Natural killer cell (primary cell): ENCODE results near the gene SPOCD1. TPM values are rescaled to one million over a fixed set of nuclear protein-coding genes. Genes with fewer than 3 reads are reported as not detected.

Experiments used
- ATAC-seq, 3 donors: fragments of 150-1000 bp in 2 of 3; fragments of 200-7000 bp in 1 of 3; cut with Tn5 transposase; 1 replicate in 1 of 3; 2 replicates in 2 of 3; pipeline ENCODE4 v1.10.0; 2021; ENCODE audit warnings: mild to moderate bottlenecking in 2 of 3, moderate library complexity in 2 of 3
- DNase-seq, 2 donors: peaks; one replicate each; pipeline versions ENCODE4 v3.0.0 to v3.0.0-alpha.2; 2013 to 2021; ENCODE audit warnings: mixed read lengths in 1 of 2
- H3K27ac ChIP-seq: one replicate; pipeline ENCODE4 v1.5.1; 2013; ENCODE audit warnings: mild to moderate bottlenecking, low read length
- H3K27me3 ChIP-seq: one replicate; pipeline ENCODE4 v1.6.1; 2013; ENCODE audit warnings: low read length; ENCODE audit not compliant: control insufficient read depth, insufficient read depth
- H3K36me3 ChIP-seq: one replicate; pipeline ENCODE4 v1.6.1; 2013; ENCODE audit warnings: low read length; ENCODE audit not compliant: control insufficient read depth, insufficient read depth
- H3K4me1 ChIP-seq: one replicate; pipeline ENCODE4 v1.6.1; 2013; ENCODE audit warnings: low read length; ENCODE audit not compliant: control insufficient read depth, insufficient read depth
- H3K4me3 ChIP-seq: one replicate; pipeline ENCODE4 v1.5.1; 2013; ENCODE audit warnings: low read length
- H3K9me3 ChIP-seq: one replicate; pipeline ENCODE4 v1.6.1; 2013; ENCODE audit warnings: low read length; ENCODE audit not compliant: control insufficient read depth, insufficient read depth
- H3K27ac Mint-ChIP-seq, 2 donors: one replicate each; pipeline ENCODE4 v1.8.0; 2022; ENCODE audit warnings: mild to moderate bottlenecking in 2 of 2, mixed read lengths in 2 of 2, moderate library complexity in 1 of 2
- H3K27me3 Mint-ChIP-seq, 2 donors: one replicate each; pipeline ENCODE4 v1.8.0; 2022; ENCODE audit warnings: low read depth in 2 of 2, mixed read lengths in 2 of 2
- H3K36me3 Mint-ChIP-seq: one replicate; pipeline ENCODE4 v1.8.0; 2022; ENCODE audit warnings: mixed read lengths
- H3K4me1 Mint-ChIP-seq, 2 donors: one replicate each; pipeline ENCODE4 v1.8.0; 2022; ENCODE audit warnings: mixed read lengths in 2 of 2
- H3K4me3 Mint-ChIP-seq: one replicate; pipeline ENCODE4 v1.8.0; 2022; ENCODE audit warnings: mild to moderate bottlenecking, moderate library complexity, mixed read lengths
- H3K9me3 Mint-ChIP-seq, 2 donors: one replicate each; pipeline ENCODE4 v1.8.0; 2022; ENCODE audit warnings: mixed read lengths in 2 of 2
- WGBS: methylation state at CpG from one replicate; pipeline ENCODE4 v1.1.7; 2013; ENCODE audit warnings: missing lambda C conversion rate; ENCODE audit not compliant: insufficient coverage; 5-methylcytosine and 5-hydroxymethylcytosine counted together
- intact Hi-C: fragments of 100-400 bp; cut with micrococcal nuclease; formaldehyde crosslinking; loops from one replicate; pipeline ENCODE4 v1.14.2; 2022
- total RNA-seq, 4 donors: library from RNA; stranded (reverse); fragments of 120-200 nt in 1 of 4; gene quantifications; one replicate each; pipeline versions ENCODE4 v1.2.3 to v1.2.4, GENCODE V29; 2013 to 2022
- TF ChIP-seq, protein P1 (sequence below): fragments of 200-600 bp; IDR thresholded peaks from one replicate; pipeline ENCODE4 v1.8.0; 2022; ENCODE audit warnings: antibody characterized with exemption

The SPOCD1 gene
- total RNA-seq, 3 donors from 2014 or later (not counting 1 experiment from before 2014, with no cell fraction given) = 0.54 to 0.68 TPM; not detected in 1

DNA sequence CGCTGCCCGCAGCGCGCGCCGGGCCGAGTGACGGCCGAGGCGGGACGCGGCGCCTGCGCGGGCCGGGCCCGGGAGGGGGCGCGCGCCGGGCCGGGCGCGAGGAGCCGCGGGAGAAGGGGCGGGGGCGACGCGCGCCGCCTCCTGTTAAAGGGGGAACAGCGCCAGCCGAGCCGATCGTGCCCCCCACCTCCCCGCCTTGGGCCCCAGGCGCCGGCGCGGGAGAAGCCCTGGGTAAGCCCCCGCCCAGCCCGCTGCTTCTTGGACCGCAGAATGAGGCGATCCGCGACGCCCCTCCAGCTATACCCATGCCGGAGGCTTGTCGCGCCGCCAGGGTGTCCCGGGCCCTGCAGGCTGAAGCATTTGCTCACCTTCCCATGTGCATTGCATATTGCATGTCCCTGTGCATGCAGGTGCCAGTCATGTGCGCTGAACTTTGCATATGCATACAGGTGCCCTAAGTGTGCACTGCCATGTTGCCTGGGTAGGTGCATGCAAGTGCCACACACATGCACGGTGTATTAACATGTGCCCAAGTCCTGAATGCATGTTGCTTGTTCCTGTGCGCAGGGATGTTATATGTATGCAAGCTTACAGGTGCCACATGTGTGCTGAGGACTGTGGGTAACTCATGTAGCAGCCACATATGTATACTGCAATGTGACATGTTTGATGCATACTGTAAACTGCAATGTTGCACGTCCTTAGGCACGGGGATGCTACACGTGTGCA, 51.3 kb downstream of the SPOCD1 start, which contains the start of gene ADGRB2:
TSS of gene ADGRB2 (minus strand) at position 29 of the 729 bp plus-strand sequence. CDS start 7,119 bp downstream, outside the sequence.
- H3K27ac ChIP-seq = no peak within 1 kb of the TSS
- ATAC-seq = peak; percentile 22 to 35 (median 23)
- peaks cover 11% of the 10 kb centered on the region for H3K27me3 ChIP-seq
- WGBS = 6% methylated on average over 59 of the region's 59 CpGs
- peaks cover 48% of the 10 kb centered on the region for H3K4me1 ChIP-seq
- H3K9me3 ChIP-seq = no peaks in the 10 kb centered on the region
- TF ChIP-seq, protein P1, sequence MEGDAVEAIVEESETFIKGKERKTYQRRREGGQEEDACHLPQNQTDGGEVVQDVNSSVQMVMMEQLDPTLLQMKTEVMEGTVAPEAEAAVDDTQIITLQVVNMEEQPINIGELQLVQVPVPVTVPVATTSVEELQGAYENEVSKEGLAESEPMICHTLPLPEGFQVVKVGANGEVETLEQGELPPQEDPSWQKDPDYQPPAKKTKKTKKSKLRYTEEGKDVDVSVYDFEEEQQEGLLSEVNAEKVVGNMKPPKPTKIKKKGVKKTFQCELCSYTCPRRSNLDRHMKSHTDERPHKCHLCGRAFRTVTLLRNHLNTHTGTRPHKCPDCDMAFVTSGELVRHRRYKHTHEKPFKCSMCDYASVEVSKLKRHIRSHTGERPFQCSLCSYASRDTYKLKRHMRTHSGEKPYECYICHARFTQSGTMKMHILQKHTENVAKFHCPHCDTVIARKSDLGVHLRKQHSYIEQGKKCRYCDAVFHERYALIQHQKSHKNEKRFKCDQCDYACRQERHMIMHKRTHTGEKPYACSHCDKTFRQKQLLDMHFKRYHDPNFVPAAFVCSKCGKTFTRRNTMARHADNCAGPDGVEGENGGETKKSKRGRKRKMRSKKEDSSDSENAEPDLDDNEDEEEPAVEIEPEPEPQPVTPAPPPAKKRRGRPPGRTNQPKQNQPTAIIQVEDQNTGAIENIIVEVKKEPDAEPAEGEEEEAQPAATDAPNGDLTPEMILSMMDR = no peak
- Mint-ChIP-seq H3K9me3 (no peaks in the 10 kb centered on the region), H3K27ac (peak within 1 kb of the TSS in 1 of 2 donors; percentile 84), H3K4me3 (peak within 1 kb of the TSS; percentile 90), H3K4me1 (peaks cover 14 to 47% of the 10 kb centered on the region in 2 donors), H3K27me3 (peaks cover 0 to 8% of the 10 kb centered on the region in 2 donors), H3K36me3 (no peaks in the 10 kb centered on the region)
- H3K4me3 ChIP-seq = peak within 1 kb of the TSS; percentile 14
- peak in 1 of 2 donors; percentile 59 for DNase-seq
- H3K36me3 ChIP-seq = no peaks in the 10 kb centered on the region
- intact Hi-C loops = loop anchor here (5.0 kb wide), 1 partner anchor 198 kb away; no protein-coding TSS in a partner anchor

DNA sequence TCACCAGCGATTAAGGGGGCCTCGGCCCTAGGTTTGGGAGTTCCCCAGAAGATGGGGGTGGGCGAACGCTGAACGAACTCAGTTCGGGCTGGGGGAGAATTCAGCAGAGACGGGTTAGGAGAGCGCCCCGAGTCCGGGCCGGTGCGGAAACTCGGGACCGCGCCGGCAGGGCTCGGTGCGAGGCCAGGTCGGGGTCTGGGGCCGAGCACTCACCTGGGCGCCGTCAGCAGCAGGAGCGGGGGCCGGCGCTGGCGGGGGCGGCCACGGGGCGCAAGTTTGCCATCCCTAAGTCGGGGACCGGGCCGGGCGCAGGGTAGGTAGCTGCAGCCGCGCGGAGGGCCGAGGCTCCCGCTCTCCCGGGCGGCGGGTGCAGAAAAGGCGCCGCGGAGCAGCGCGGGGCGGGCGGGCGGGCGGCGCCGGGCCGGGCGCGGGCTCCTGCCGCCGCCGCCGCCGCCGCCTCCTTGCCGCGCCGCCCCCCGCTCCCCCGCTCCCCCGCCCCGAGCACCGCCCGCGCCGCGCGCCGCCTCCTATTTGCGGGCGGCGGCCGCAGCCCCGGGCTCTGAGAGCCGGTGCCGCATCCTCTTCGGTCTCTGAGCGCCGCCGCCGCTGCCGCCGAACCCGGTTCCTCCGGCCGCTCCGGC, 52.0 kb downstream of the SPOCD1 start:
- H3K27me3 ChIP-seq = peaks cover 11% of the 10 kb centered on the region
- WGBS = under 1% methylated on average over 93 of the region's 93 CpGs

DNA sequence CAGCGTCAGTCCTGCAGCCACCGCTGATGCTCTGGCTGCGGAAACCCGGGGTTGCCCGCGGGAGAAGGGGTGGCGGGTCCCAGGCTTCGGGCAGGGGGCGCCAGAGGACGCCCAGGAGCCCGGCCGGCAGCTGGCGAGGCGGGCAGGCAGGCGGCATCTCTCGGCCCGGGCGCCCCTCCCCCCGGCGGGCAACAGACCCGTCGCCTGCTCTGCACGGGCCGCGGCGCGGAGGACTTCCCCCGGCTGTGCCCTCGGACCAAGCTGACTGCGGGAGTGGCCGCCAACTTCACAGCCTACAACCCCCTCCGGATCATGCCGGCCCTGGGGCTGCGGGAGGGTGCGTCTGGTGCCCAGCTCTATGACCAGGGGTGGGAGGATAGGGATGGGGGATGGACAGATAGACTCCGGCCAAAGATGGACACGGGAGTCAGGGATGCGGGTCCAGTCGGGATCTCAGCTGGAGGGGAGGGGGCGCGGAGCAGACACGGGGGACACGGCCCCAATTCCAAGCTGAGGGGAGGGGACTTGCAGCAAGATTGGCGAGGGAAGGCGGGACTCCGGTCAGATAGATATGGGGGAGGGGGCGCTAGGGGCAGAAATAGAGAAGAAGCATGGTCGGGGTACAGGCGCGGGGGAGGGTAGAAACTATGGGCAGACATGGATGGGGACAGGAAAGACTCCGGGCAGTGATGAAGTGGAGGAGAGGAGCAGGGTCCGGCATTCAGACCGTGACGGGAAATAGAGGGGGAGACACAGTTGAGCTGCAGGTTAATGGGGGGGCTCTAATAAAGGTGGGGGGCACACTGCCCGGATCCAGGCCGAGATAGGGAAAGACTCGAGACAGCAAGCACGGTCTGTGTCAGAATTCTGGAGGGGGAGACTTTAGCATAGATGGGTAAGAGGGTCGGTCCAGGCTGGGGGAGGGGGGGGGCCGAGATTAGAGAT, 52.8 kb downstream of the SPOCD1 start:
- Mint-ChIP-seq H3K36me3 (no peaks in the 10 kb centered on the region), H3K9me3 (no peaks in the 10 kb centered on the region), H3K4me1 (peaks cover 14 to 45% of the 10 kb centered on the region in 2 donors), H3K4me3 (peak overlapping the region; percentile 90), H3K27ac (peak overlapping the region in 1 of 2 donors; percentile 84), H3K27me3 (peaks cover 0 to 8% of the 10 kb centered on the region in 2 donors)
- WGBS = under 1% methylated on average over 60 of the region's 60 CpGs
- Histone ChIP-seq H3K27ac (no peak overlapping the region), H3K4me3 (peak overlapping the region; percentile 14), H3K9me3 (no peaks in the 10 kb centered on the region), H3K27me3 (peaks cover 11% of the 10 kb centered on the region), H3K36me3 (no peaks in the 10 kb centered on the region), H3K4me1 (peaks cover 48% of the 10 kb centered on the region)
- ATAC-seq (peak; percentile 53 to 65 (median 60)), DNase-seq (peak; percentile 75 to 86)
- TF ChIP-seq, protein P1 = peak; percentile 66
- intact Hi-C loops = loop anchor here (1.0 to 5.0 kb wide), 2 partner anchors 25 to 199 kb away; no protein-coding TSS in a partner anchor

More for the DNA sequence above, 52.0 kb downstream of the SPOCD1 start:
- Histone ChIP-seq H3K4me1 (peaks cover 48% of the 10 kb centered on the region), H3K9me3 (no peaks in the 10 kb centered on the region), H3K4me3 (peak overlapping the region; percentile 14), H3K27ac (no peak overlapping the region), H3K36me3 (no peaks in the 10 kb centered on the region)
- ATAC-seq (peak in 2 of 3 donors; percentile 1 to 3), DNase-seq (peak in 1 of 2 donors; percentile 57)
- no peaks in the 10 kb centered on the region for H3K9me3 Mint-ChIP-seq
- intact Hi-C loops = loop anchor here (5.0 kb wide), 1 partner anchor 199 kb away; no protein-coding TSS in a partner anchor
- peak overlapping the region; percentile 90 for H3K4me3 Mint-ChIP-seq
- peak overlapping the region in 1 of 2 donors; percentile 84 for H3K27ac Mint-ChIP-seq
- TF ChIP-seq, protein P1 = no peak
- peaks cover 14 to 47% of the 10 kb centered on the region in 2 donors for H3K4me1 Mint-ChIP-seq
- no peaks in the 10 kb centered on the region for H3K36me3 Mint-ChIP-seq
- peaks cover 0 to 8% of the 10 kb centered on the region in 2 donors for H3K27me3 Mint-ChIP-seq
